ENCODE results near the gene JAG1.
A peak's percentile ranks its signal among the peaks of the same experiment; 100 is the strongest.

JAG1 gene

GRCh38 chr20:10657453-10657852, 16.3 kb downstream of the JAG1 start:
- DNase-seq: no peak
- intact Hi-C loops (cut with DNase I): no loop called here

GRCh38 chr20:10655720-10656669, 17.8 kb downstream of the JAG1 start:
- no peak for DNase-seq
- intact Hi-C loops (cut with DNase I): no loop called here

DNA sequence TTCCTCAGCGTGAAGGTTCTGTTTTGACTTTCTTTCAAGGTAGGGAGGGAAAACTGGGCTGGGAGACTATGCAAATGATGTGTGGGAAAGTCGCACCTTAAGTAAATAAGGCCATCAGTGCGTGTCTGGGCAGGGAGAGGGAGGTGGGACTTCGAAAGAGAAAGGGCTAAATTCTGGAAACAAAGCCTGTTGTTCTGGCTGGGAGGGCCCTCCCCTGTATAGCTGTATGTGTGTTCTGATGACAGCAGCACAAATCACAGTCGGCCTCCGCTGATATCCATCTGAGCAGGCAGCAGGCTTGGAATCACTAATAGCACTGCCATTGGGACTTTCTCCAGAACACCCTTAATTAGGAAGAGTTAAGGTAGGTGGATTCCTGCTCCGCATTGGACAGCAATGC, 19.2 kb downstream of the JAG1 start:
- intact Hi-C loops (cut with DNase I): no loop called here

GRCh38 chr20:10654250-10654610, 19.6 kb downstream of the JAG1 start:
- DNase-seq: no peak
- intact Hi-C loops (cut with DNase I): no loop called here

More for the DNA sequence above, 19.2 kb downstream of the JAG1 start:
- peak in 1 of 10 donors; percentile 59 for DNase-seq

GRCh38 chr20:10653599-10654249, 20.1 kb downstream of the JAG1 start:
- intact Hi-C loops (cut with DNase I): no loop called here
- no peak for DNase-seq

DNA sequence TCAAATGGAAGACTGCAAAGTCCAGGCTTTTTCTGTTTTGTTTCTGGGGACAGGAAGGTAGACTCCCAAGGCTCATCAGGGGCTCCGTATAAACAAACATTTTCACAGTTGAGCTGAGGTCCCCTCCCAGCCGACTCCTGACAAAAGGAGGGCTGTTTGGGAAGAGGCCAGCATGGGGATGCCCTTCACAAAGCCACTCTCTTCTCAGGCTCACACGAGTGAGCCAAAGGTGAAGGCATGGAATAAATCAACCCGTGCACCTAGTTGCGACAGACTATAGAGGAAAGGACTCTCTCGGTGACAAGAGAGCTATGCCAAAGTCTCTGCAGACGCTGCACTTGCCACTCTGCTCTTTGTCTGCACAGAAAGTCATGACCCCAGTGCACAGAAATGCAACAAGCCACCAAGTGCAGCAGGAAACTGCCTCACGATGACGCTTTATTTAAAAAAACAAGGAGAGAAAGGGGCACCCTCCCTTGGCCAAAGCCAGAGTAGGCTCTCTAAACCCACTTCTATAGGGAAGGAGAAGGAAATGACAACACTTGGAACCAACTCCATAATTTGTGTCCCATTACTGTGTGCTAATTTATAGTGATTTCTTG, 21.0 kb downstream of the JAG1 start:
- no peak for DNase-seq
- intact Hi-C loops (cut with DNase I): no loop called here

DNA sequence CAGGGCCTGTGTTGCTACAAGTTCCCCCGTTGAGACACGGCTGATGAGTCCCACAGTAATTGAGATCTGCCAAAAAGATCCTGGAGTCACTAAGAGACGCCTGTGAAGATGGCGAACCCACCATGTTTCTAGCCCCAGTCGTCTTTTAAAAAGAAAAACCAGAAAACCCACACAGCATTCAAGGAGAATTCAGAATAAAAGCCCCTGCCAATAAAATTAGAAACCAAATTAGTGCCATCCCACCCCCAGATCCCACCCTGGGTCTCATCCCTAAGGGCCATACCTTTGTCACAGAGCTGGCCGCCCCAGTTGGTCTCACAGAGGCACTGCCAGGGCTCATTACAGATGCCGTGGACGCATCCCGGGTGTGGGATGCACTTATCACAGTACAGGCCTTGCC, 21.6 kb downstream of the JAG1 start:
- DNase-seq: no peak
- intact Hi-C loops (cut with DNase I): no loop called here

DNA sequence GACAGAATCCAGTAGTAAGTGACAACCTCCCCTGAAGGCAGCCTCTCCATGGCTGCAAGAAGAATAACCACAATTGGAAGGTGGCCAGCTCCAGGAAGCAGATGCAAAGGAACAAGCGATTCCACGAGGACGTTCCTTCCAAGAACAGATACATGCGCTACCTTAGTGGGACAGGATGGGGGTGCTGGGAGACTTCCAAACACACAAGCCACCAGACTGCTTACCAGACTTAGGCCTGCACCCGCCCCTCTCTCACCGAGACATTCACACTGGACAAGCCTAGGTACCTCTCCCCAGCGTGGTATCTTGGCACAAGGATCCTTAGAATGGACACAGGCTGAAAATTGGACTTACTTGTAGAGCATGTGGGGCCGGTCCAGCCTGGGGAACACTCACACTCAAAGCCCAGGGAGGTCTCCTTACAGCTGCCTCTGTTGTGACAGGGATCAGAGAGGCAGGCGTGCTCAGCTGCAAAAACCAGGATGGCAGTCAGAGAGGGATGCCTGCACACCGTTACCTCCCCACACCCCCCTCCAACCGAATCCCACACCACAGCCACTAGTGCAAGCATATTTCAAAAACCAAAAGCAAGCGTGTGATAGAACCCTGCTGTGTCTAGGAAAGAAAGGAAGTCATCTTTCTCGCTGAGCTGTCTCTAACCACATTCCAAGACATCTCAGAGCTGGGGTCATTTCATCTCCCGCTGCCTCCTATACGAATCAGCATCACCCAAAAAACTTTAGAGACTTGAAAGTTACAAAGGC, 22.4 kb downstream of the JAG1 start:
- intact Hi-C loops (cut with DNase I): no loop called here
- no peak for DNase-seq

DNA sequence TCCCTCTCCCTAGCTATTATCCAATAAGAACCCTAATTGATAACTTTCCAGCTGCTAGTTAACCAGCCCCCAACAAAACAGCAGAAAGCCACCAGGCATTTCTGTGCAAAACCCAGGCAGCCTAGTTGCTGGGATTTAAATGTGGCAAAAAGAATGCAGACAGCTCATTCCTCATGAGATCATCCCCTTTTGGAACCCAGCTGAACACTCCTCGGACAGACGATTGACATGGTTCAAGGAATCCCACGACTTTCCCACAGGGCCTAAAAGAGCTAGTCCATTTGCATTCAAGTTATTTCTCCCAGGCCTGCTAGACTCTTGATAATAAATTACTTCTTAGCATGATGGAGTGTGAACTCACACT, 24.0 kb downstream of the JAG1 start:
- DNase-seq: no peak
- intact Hi-C loops (cut with DNase I): no loop called here

DNA sequence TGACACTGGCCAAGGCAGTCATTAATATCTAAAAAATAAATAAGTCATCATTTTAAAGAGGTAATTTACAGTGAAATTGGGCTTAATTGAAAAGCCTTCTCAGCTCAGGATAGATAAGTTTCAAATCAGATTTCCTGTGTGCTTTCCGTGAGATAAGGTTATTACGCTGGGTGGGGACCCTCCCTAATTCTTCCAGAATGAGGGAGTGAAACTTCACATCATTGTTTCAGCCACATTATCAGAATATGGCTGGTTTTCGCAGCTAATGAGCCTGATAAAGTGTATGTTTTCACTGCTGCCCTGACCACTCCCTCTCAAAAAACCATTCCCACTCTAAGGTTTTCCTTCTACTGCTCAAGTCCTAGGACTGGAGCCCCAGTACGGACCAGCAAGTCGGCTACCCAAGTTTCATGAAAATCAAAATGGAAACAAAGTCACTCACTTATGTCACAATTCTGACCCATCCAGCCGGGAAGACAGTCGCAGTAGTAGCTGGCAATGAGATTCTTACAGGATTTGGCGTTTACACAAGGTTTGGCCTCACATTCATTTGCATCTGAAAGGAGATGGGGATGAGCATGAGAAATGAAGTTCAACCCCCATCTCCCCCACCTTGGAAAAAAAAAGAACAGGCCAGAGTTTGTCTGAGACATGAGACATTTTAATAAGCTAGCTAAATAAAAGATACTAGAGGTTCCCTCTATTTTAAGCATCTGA, 24.6 kb downstream of the JAG1 start:
- DNase-seq: no peak
- intact Hi-C loops (cut with DNase I): no loop called here

DNA sequence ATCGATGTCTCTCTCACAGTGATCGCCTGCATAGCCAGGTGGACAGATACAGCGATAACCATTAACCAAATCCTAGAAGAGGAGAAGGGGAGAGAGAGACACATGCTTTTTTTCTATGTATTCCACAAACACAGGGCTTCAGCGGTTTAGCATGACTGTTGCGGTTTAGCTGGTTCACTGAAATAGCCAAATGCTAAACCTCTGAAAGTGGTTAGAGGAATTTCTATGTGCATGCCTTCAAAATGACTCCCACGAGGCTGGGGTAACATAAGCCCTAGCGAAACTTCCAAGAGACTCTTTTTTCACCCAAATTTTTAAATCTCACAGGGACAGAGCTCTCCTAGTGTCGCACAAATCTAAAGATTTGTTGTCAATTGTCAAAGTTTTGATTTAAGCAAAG, 25.1 kb downstream of the JAG1 start:
- intact Hi-C loops (cut with DNase I): no loop called here

GRCh38 chr20:10647909-10648308, 25.9 kb downstream of the JAG1 start:
- intact Hi-C loops (cut with DNase I): no loop called here
- DNase-seq: no peak

More for the DNA sequence above, 25.1 kb downstream of the JAG1 start:
- DNase-seq: no peak

- intact Hi-C loops (cut with DNase I): no loop called here
- no peak for DNase-seq
Measured at GRCh38 chr20:10647471-10647870, 26.3 kb downstream of the JAG1 start.

DNA sequence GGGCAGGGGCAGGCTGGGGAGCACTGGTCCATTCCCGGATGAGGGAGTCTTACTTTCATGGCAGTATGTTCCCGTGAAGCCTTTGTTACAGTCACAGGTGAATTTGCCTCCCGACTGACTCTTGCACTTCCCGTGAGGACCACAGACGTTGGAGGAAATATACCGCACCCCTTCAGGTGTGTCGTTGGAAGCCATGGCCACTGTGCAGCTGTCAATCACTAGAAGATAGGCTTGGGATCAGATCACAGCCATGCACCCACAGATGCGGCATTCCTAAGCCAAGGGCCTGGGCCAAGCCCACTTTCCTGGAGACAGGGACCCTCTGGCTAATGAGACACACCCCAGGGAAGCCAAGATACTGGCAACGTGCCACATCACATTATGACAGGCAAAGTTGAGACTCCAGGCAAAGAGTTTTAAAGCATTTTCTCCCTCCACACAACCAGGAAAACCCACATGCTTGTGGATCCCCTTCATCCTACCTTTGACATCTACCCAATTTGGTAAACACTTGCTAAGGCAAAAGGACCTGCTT, 26.8 kb downstream of the JAG1 start:
- intact Hi-C loops (cut with DNase I): no loop called here

DNA sequence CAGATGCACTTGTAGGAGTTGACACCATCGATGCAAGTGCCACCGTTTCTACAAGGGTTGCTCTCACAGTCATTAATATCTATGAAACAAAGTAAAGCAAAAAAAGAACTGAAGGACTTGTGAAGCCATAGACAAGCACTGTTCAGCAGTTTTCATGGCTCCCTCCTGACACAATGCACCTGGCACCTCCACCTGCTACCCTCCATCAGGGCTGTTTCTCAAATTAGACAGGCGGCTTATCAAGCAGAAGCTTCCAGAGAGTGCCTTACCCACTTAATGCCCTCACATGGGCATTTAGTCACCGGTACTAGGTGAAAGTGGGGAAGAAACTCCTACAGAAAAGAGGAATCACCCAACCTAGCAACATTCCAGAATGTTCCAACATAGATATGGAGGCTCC, 27.8 kb downstream of the JAG1 start:
- intact Hi-C loops (cut with DNase I): no loop called here
- no peak for DNase-seq

More for the DNA sequence above, 26.8 kb downstream of the JAG1 start:
- DNase-seq: no peak

GRCh38 chr20:10645205-10645570, 28.6 kb downstream of the JAG1 start:
- DNase-seq: no peak
- intact Hi-C loops (cut with DNase I): no loop called here

- intact Hi-C loops (cut with DNase I): no loop called here
- no peak for DNase-seq
Measured at GRCh38 chr20:10644458-10645204, 29.2 kb downstream of the JAG1 start.

DNA sequence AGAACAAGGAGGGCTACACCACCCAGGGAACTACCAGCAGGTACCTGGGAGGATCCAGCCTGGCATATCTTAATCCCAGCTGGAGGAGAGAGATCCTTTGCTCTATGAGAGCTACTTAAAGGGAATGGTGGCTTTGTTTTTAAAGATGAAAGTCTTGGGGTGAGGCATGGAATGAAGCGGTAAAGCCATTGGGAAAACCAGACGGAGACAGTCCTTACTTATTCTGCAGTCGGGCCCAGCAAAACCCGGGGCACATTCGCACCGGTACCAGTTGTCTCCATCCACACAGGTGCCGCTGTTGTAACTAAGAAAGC, 30.3 kb downstream of the JAG1 start:
- no peak for DNase-seq
- intact Hi-C loops (cut with DNase I): no loop called here

DNA sequence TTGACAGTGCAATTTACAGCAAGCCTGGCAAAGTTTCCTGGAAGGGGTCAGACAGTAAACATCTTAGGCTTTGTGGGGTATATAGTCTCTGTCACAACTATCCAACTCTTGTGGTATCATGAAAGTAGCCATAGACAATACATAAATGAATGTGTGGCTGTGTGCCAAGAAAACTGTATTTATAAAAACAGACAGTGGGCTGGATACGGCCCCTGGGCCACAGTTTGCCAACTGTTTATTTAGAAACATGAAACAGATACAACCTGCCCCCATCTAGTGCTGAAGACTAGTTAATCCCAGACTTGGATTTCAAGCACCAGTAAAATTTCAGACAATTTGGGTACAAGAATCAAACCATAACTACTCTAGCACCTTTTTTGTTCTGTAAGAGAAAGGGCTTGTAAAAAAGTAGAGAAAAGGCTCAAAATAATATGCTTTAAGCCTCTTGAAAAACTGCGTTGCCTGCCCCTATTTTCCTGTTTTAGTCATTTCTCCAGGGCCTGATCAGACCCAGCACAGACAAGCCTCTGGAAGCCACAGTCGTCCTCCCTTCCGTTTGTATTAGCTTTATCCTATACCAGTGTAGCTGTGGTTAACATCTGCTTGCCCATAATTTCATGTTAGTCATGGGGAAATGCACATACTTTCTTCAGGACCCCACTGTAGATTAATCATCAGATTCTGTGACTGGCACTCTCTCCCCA, 30.8 kb downstream of the JAG1 start:
- DNase-seq: no peak
- intact Hi-C loops (cut with DNase I): no loop called here
